GM21786 (cell line): Measurements from ENCODE around the gene CSNK2A1.

Experiments used
- ATAC-seq: cut with Tn5 transposase; IDR thresholded peaks from one replicate; pipeline ENCODE4 v1.9.1; 2021; ENCODE audit not compliant: unreplicated experiment

The CSNK2A1 gene

GRCh38 chr20:564192-564591 is 20.6 kb upstream of the CSNK2A1 start:
- no peak for ATAC-seq

GRCh38 chr20:563187-563586 is 19.6 kb upstream of the CSNK2A1 start:
- no peak for ATAC-seq

GRCh38 chr20:562232-562897 is 18.8 kb upstream of the CSNK2A1 start:
- no peak for ATAC-seq

GRCh38 chr20:561437-562231 is 18.0 kb upstream of the CSNK2A1 start:
- ATAC-seq, result no peak

- no peak for ATAC-seq
These were observed 17.1 kb upstream of the CSNK2A1 start for GRCh38 chr20:560680-561079.

GRCh38 chr20:558117-558516 is 14.5 kb upstream of the CSNK2A1 start:
- ATAC-seq, result no peak

- ATAC-seq, result no peak
These were observed 13.4 kb upstream of the CSNK2A1 start for GRCh38 chr20:556984-557383.

GRCh38 chr20:555976-556385 is 12.4 kb upstream of the CSNK2A1 start:
- no peak for ATAC-seq

GRCh38 chr20:550611-551010 is 7.0 kb upstream of the CSNK2A1 start:
- ATAC-seq, result no peak

GRCh38 chr20:549722-550496 is 6.3 kb upstream of the CSNK2A1 start:
- no peak for ATAC-seq

GRCh38 chr20:548906-549305 is 5.3 kb upstream of the CSNK2A1 start:
- ATAC-seq, result no peak

GRCh38 chr20:547394-547793 is 3.8 kb upstream of the CSNK2A1 start:
- ATAC-seq, result no peak

GRCh38 chr20:546353-546752 is 2.8 kb upstream of the CSNK2A1 start:
- ATAC-seq, result no peak

- ATAC-seq, result no peak
These were observed 649 bp upstream of the CSNK2A1 start for GRCh38 chr20:544153-544725.

- peak; percentile 7 for ATAC-seq
These were observed 717 bp downstream of the CSNK2A1 start for GRCh38 chr20:542777-543368.

- no peak for ATAC-seq
These were observed 3.0 kb downstream of the CSNK2A1 start for GRCh38 chr20:540391-541201.

- ATAC-seq, result no peak
These were observed 3.7 kb downstream of the CSNK2A1 start for GRCh38 chr20:539848-540247.

- no peak for ATAC-seq
These were observed 4.4 kb downstream of the CSNK2A1 start for GRCh38 chr20:539191-539590.

GRCh38 chr20:537983-538382 is 5.6 kb downstream of the CSNK2A1 start:
- no peak for ATAC-seq

GRCh38 chr20:536426-537010 is 7.1 kb downstream of the CSNK2A1 start:
- no peak for ATAC-seq
